Neural cell (in vitro differentiated cells): ENCODE results near the gene KASH5. TPM values are rescaled to one million over a fixed set of nuclear protein-coding genes. Genes with fewer than 3 reads are reported as not detected.

Experiments used
- H2AFZ ChIP-seq: fragments of 200-600, 300-800 bp; sonication (generic), shearing (Covaris generic); 2 replicates; pipeline ENCODE4 v1.6.0; 2014; ENCODE audit warnings: low read depth, mild to moderate bottlenecking, antibody characterized with exemption, low read length, moderate library complexity
- H3F3A ChIP-seq: fragments of 200-600 bp; shearing (Covaris generic); 2 replicates; pipeline ENCODE4 v1.6.1; 2016; ENCODE audit warnings: mild to moderate bottlenecking, moderate library complexity, mixed read lengths, antibody characterized with exemption, low read length; ENCODE audit not compliant: insufficient read depth, poor library complexity, severe bottlenecking
- H3K27ac ChIP-seq: fragments of 200-600, 300-800 bp; sonication (generic), shearing (Covaris generic); 2 replicates; pipeline ENCODE4 v1.5.1; 2014; ENCODE audit warnings: mild to moderate bottlenecking, low read length, moderate library complexity
- H3K27me3 ChIP-seq: fragments of 300-800, 200-600 bp; sonication (generic), shearing (Covaris generic); 2 replicates; pipeline ENCODE4 v1.6.0; 2014; ENCODE audit warnings: mild to moderate bottlenecking, low read depth, low read length, moderate library complexity; ENCODE audit not compliant: insufficient read depth
- H3K36me3 ChIP-seq: fragments of 300-800, 200-600 bp; sonication (generic), shearing (Covaris generic); 2 replicates; pipeline ENCODE4 v1.5.1; 2014; ENCODE audit warnings: mild to moderate bottlenecking, antibody characterized with exemption, low read length, moderate library complexity; ENCODE audit not compliant: insufficient read depth
- H3K4me2 ChIP-seq: fragments of 300-800, 200-600 bp; sonication (generic), shearing (Covaris generic); 2 replicates; pipeline ENCODE4 v1.6.0; 2014; ENCODE audit warnings: mild to moderate bottlenecking, low read length
- H3K4me3 ChIP-seq: fragments of 300-800, 200-600 bp; sonication (generic), shearing (Covaris generic); 2 replicates; pipeline ENCODE4 v1.5.1; 2014; ENCODE audit warnings: mild to moderate bottlenecking, low read length, moderate library complexity
- H3K79me2 ChIP-seq: fragments of 200-600 bp; shearing (Covaris generic); replicated peaks from 2 replicates; pipeline ENCODE4 v1.6.0; 2014; ENCODE audit warnings: mild to moderate bottlenecking, low read length, moderate library complexity; ENCODE audit not compliant: insufficient read depth
- H3K9ac ChIP-seq: fragments of 300-800, 200-600 bp; sonication (generic), shearing (Covaris generic); 2 replicates; pipeline ENCODE4 v1.6.1; 2016; ENCODE audit warnings: mild to moderate bottlenecking, low read length, mixed read lengths
- H3K9me2 ChIP-seq: fragments of 200-600 bp; shearing (Covaris generic); 2 replicates; pipeline ENCODE4 v1.6.1; 2016; ENCODE audit warnings: mild to moderate bottlenecking, low read length, mixed read lengths; ENCODE audit not compliant: insufficient read depth
- H3K9me3 ChIP-seq: fragments of 200-600, 300-800 bp; sonication (generic), shearing (Covaris generic); 2 replicates; pipeline ENCODE4 v1.6.1; 2016; ENCODE audit warnings: mild to moderate bottlenecking, mixed run types, low read length, moderate library complexity, mixed read lengths
- H4K20me1 ChIP-seq: fragments of 200-600 bp; shearing (Covaris generic); 2 replicates; pipeline ENCODE4 v1.6.1; 2016; ENCODE audit warnings: mild to moderate bottlenecking, mixed run types; ENCODE audit not compliant: insufficient read depth
- CTCF ChIP-seq: fragments of 450-650 bp; IDR thresholded peaks from 2 replicates; pipeline ENCODE4 v1.5.1; 2014; ENCODE audit warnings: antibody characterized with exemption, mild to moderate bottlenecking, moderate library complexity; ENCODE audit not compliant: poor library complexity, severe bottlenecking
- EP300 ChIP-seq: fragments of 450-650 bp; conservative IDR thresholded peaks from 2 replicates; pipeline ENCODE4 v1.6.1; 2014; ENCODE audit warnings: antibody characterized with exemption, mild to moderate bottlenecking, moderate library complexity; ENCODE audit not compliant: poor library complexity, severe bottlenecking
- EZH2 ChIP-seq: fragments of 200-600, 300-800 bp; shearing (Covaris generic), sonication (generic); IDR thresholded peaks from 2 replicates; pipeline ENCODE4 v1.6.1; 2014; ENCODE audit warnings: antibody characterized with exemption, low read length, borderline replicate concordance, mild to moderate bottlenecking; ENCODE audit not compliant: insufficient read depth, poor library complexity, severe bottlenecking
- MXI1 ChIP-seq: fragments of 450-650 bp; conservative IDR thresholded peaks from 2 replicates; pipeline ENCODE4 v1.6.1; 2014; ENCODE audit warnings: antibody characterized with exemption, mild to moderate bottlenecking; ENCODE audit not compliant: poor library complexity, severe bottlenecking
- POLR2AphosphoS5 ChIP-seq: IDR thresholded peaks from 2 replicates; pipeline ENCODE4 v1.6.1; 2012
- RAD21 ChIP-seq: fragments of 450-650 bp; conservative IDR thresholded peaks from 2 replicates; pipeline ENCODE4 v1.6.1; 2014; ENCODE audit warnings: antibody characterized with exemption, mild to moderate bottlenecking, moderate library complexity
- SMC3 ChIP-seq: fragments of 450-650 bp; conservative IDR thresholded peaks from 2 replicates; pipeline ENCODE4 v1.6.1; 2014; ENCODE audit warnings: antibody characterized with exemption, mild to moderate bottlenecking, moderate library complexity; ENCODE audit not compliant: poor library complexity
- TAF1 ChIP-seq: IDR thresholded peaks from 2 replicates; pipeline ENCODE4 v1.6.1; 2012; ENCODE audit warnings: low read depth
- polyA plus RNA-seq: library from polyadenylated mRNA; depleted of rRNA; stranded (reverse); fragments of >200 nt; gene quantifications from 2 replicates; pipeline ENCODE4 v1.2.3, GENCODE V29; 2014
- TF ChIP-seq, protein P1 (sequence below): IDR thresholded peaks from 2 replicates; pipeline ENCODE4 v1.6.1; 2012; ENCODE audit warnings: borderline replicate concordance

Gene KASH5
- polyA plus RNA-seq, 1 donor from 2014 or later = 0.11 TPM

DNA sequence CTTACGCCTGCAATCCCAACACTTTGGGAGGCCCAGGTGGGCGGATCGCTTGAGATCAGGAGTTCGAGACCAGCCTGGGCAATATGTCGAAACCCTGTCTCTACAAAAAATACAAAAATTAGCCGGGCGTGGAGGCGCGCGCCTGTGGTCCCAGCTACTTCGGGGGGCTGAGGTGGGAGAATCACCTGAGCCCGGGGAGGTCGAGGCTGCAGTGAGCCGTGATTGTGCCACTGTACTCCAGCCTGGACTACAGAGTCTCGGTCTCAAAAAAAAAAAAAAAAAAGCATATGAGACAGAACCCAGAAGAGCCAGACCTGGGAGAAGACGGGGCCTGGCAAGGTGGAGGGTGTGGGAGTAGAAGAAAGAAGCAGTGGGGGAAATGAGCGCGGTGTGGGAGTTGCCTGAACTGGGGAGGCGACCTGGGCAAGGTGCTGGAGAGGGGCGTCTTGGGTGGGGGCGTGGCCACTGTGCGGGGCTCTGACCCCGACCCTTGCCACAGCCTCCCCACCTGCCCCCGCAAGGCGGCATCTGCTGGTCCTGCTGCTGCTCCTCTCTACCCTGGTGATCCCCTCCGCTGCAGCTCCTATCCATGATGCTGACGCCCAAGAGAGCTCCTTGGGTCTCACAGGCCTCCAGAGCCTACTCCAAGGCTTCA lies 23.8 kb upstream of the KASH5 start (continued):
- TF ChIP-seq SMC3 (no peak), EP300 (no peak), RAD21 (no peak), POLR2AphosphoS5 (no peak), TAF1 (no peak)

GRCh38 chr19:49366110-49366509 lies 21.9 kb upstream of the KASH5 start:
- TF ChIP-seq SMC3 (no peak), EZH2 (no peak), CTCF (no peak), RAD21 (no peak), EP300 (no peak), TAF1 (no peak), MXI1 (no peak), POLR2AphosphoS5 (no peak)
- TF ChIP-seq, protein P1, sequence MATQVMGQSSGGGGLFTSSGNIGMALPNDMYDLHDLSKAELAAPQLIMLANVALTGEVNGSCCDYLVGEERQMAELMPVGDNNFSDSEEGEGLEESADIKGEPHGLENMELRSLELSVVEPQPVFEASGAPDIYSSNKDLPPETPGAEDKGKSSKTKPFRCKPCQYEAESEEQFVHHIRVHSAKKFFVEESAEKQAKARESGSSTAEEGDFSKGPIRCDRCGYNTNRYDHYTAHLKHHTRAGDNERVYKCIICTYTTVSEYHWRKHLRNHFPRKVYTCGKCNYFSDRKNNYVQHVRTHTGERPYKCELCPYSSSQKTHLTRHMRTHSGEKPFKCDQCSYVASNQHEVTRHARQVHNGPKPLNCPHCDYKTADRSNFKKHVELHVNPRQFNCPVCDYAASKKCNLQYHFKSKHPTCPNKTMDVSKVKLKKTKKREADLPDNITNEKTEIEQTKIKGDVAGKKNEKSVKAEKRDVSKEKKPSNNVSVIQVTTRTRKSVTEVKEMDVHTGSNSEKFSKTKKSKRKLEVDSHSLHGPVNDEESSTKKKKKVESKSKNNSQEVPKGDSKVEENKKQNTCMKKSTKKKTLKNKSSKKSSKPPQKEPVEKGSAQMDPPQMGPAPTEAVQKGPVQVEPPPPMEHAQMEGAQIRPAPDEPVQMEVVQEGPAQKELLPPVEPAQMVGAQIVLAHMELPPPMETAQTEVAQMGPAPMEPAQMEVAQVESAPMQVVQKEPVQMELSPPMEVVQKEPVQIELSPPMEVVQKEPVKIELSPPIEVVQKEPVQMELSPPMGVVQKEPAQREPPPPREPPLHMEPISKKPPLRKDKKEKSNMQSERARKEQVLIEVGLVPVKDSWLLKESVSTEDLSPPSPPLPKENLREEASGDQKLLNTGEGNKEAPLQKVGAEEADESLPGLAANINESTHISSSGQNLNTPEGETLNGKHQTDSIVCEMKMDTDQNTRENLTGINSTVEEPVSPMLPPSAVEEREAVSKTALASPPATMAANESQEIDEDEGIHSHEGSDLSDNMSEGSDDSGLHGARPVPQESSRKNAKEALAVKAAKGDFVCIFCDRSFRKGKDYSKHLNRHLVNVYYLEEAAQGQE = no peak
- Histone ChIP-seq H3K9me3 (no peaks in the 10 kb centered on the region), H3K4me2 (no peak overlapping the region), H3K36me3 (no peaks in the 10 kb centered on the region), H3K9ac (no peak overlapping the region), H2AFZ (no peak overlapping the region), H3K9me2 (no peaks in the 10 kb centered on the region), H3K4me3 (no peak overlapping the region), H4K20me1 (no peaks in the 10 kb centered on the region), H3K79me2 (peaks cover 27% of the 10 kb centered on the region), H3K27ac (no peak overlapping the region), H3K27me3 (peaks cover 23% of the 10 kb centered on the region), H3F3A (no peaks in the 10 kb centered on the region)

GRCh38 chr19:49368711-49369358 lies 19.2 kb upstream of the KASH5 start:
- Histone ChIP-seq H3K4me2 (no peak overlapping the region), H3K9me2 (no peaks in the 10 kb centered on the region), H3K27me3 (no peaks in the 10 kb centered on the region), H3K79me2 (peaks cover 3% of the 10 kb centered on the region), H3K36me3 (no peaks in the 10 kb centered on the region), H3K9me3 (no peaks in the 10 kb centered on the region), H2AFZ (no peak overlapping the region), H4K20me1 (no peaks in the 10 kb centered on the region), H3F3A (no peaks in the 10 kb centered on the region), H3K27ac (no peak overlapping the region), H3K4me3 (no peak overlapping the region), H3K9ac (no peak overlapping the region)
- TF ChIP-seq TAF1 (no peak), MXI1 (no peak), SMC3 (no peak), EP300 (no peak), POLR2AphosphoS5 (no peak), CTCF (no peak), EZH2 (no peak), RAD21 (no peak)
- TF ChIP-seq, protein P1 = no peak
